GM12874 (cell line): ENCODE results near the gene GRIN2A.

ENCODE experiments used
- TF ChIP-seq, protein P1 (sequence below): IDR thresholded peaks from 2 replicates; pipeline ENCODE4 v1.5.1; 2011; ENCODE audit warnings: low read depth, mild to moderate bottlenecking, control low read depth, low read length, moderate library complexity; ENCODE audit not compliant: insufficient read depth

Gene GRIN2A

GRCh38 chr16:10031955-10032354 lies 150.3 kb downstream of the GRIN2A start:
- TF ChIP-seq, protein P1, sequence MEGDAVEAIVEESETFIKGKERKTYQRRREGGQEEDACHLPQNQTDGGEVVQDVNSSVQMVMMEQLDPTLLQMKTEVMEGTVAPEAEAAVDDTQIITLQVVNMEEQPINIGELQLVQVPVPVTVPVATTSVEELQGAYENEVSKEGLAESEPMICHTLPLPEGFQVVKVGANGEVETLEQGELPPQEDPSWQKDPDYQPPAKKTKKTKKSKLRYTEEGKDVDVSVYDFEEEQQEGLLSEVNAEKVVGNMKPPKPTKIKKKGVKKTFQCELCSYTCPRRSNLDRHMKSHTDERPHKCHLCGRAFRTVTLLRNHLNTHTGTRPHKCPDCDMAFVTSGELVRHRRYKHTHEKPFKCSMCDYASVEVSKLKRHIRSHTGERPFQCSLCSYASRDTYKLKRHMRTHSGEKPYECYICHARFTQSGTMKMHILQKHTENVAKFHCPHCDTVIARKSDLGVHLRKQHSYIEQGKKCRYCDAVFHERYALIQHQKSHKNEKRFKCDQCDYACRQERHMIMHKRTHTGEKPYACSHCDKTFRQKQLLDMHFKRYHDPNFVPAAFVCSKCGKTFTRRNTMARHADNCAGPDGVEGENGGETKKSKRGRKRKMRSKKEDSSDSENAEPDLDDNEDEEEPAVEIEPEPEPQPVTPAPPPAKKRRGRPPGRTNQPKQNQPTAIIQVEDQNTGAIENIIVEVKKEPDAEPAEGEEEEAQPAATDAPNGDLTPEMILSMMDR = no peak

- TF ChIP-seq, protein P1 = peak; percentile 48; the same call in 1 of the 2 replicates
Measured at GRCh38 chr16:10031473-10031872, 150.8 kb downstream of the GRIN2A start.

DNA sequence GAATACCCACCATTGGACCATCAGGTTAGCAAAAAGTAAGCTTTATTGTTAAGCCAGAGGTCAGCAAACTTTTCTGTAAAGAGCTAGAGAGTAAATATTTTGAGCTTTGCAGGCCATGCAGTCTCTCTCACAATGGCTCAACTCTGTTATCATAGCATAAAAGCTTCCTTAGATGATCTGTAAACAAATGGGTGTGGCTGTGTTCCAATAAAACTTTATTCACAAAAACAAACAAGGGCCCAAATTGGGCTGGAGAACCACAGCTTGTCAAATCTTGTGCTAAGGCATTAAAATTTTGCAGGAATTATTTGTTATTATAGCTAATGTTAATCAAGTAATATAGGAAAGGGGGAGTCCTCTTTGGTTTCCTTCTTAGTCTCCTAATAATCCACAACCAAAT lies 153.6 kb downstream of the GRIN2A start:
- TF ChIP-seq, protein P1 = no peak

- TF ChIP-seq, protein P1 = no peak
Measured at GRCh38 chr16:10027553-10027952, 154.7 kb downstream of the GRIN2A start.

GRCh38 chr16:10026593-10026992 lies 155.6 kb downstream of the GRIN2A start:
- TF ChIP-seq, protein P1 = no peak

DNA sequence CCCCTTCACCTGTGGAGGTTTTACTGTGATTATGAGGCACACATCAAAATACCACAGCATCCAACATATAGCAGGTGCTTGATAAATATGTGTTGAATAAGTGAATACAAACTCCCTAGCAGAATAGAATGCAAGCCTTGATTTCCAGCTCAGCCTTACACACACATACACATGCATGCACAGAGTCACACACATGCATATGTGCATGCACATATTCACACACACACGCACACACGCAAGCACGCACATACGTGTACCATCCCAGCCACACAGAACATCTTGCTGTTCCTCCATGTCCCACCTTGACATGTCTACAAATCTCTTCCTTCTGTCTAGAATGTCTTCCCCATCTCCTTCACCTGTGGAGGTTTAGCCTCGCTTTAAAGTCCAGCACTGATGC lies 160.1 kb downstream of the GRIN2A start:
- TF ChIP-seq, protein P1 = no peak

GRCh38 chr16:10020866-10021265 lies 161.4 kb downstream of the GRIN2A start:
- TF ChIP-seq, protein P1 = no peak

DNA sequence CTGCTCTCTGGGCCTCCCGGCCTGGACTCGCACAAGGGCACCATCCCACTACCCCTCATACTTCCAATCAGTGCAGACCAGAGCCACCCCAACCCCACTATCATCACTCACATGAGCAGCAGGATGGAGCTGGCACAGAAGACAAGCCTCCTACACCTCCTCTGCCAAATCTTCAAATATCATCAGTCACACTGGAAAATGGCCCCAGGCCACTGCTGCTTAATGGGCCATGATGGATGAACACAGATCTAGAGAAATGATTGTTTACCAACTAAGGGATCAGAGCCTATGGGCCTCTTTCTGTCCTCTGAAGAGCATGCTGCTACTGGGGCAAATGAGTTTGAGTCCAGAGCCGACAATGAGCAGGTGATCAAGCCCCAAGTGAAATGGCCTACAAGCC lies 165.5 kb downstream of the GRIN2A start:
- TF ChIP-seq, protein P1 = no peak
